PC-9 (cell line): ENCODE data around the gene NDUFB11. TPM values are rescaled to one million over a fixed set of nuclear protein-coding genes. Genes with fewer than 3 reads are reported as not detected.

ENCODE experiments used
- BruUV-seq: library from RNA; stranded (reverse); fragments of 400-500 nt; replicated peaks from 2 replicates; lab custom pipeline; 2021; lab: Mats Ljungman, UMichigan
- CTCF ChIA-PET: fragments of 300-600 bp; sonication (Branson Sonifier 250); formaldehyde crosslinking; loops from one replicate; lab custom pipeline; 2022; ENCODE audit warnings: antibody characterized with exemption; lab: Charles Lee
- POLR2A ChIA-PET: fragments of 300-600 bp; sonication (Branson Sonifier 250); formaldehyde crosslinking; loops from one replicate; lab custom pipeline; 2022; ENCODE audit warnings: antibody characterized with exemption; ENCODE audit not compliant: unreplicated experiment; lab: Charles Lee
- DNase-seq, 2 experiments: peaks; one replicate each; pipeline versions ENCODE4 v3.0.0 to v3.0.0-alpha.2; 2015 to 2022; ENCODE audit warnings: mixed read lengths in 1 of 2
- H2AFZ ChIP-seq: fragments of 200-600 bp; sonication (generic); 2 replicates; pipeline ENCODE4 v1.8.1; 2017; ENCODE audit warnings: antibody characterized with exemption
- H3F3A ChIP-seq: fragments of 200-600 bp; sonication (generic); 2 replicates; pipeline ENCODE4 v1.8.1; 2017; ENCODE audit warnings: antibody characterized with exemption, mild to moderate bottlenecking, low read depth; ENCODE audit not compliant: insufficient read depth
- H3K27ac ChIP-seq: fragments of 200-600 bp; sonication (generic); 2 replicates; pipeline ENCODE4 v1.6.1; 2016; ENCODE audit warnings: mixed run types
- H3K27me3 ChIP-seq: fragments of 200-600 bp; sonication (generic); 2 replicates; pipeline ENCODE4 v1.6.1; 2016; ENCODE audit warnings: low read depth, mixed run types; ENCODE audit not compliant: insufficient read depth
- H3K36me3 ChIP-seq: fragments of 200-600 bp; sonication (generic); 2 replicates; pipeline ENCODE4 v1.6.1; 2016; ENCODE audit warnings: low read depth, mixed run types
- H3K4me1 ChIP-seq: fragments of 200-600 bp; sonication (generic); replicated peaks from 2 replicates; pipeline ENCODE4 v1.6.1; 2016; ENCODE audit warnings: mixed run types; ENCODE audit not compliant: insufficient read depth
- H3K4me2 ChIP-seq: fragments of 200-600 bp; sonication (generic); 2 replicates; pipeline ENCODE4 v1.6.1; 2017; ENCODE audit warnings: mixed run types
- H3K4me3 ChIP-seq: fragments of 200-600 bp; sonication (generic); 2 replicates; pipeline ENCODE4 v1.6.1; 2016; ENCODE audit warnings: mixed run types
- H3K79me2 ChIP-seq: fragments of 200-600 bp; sonication (generic); 2 replicates; pipeline ENCODE4 v1.6.1; 2017; ENCODE audit warnings: low read depth, mixed run types
- H3K9me2 ChIP-seq: fragments of 200-600 bp; sonication (generic); 2 replicates; pipeline ENCODE4 v1.8.1; 2017; ENCODE audit warnings: mild to moderate bottlenecking; ENCODE audit not compliant: insufficient read depth
- H3K9me3 ChIP-seq: fragments of 200-600 bp; sonication (generic); 2 replicates; pipeline ENCODE4 v1.8.1; 2016; ENCODE audit warnings: low read depth; ENCODE audit not compliant: insufficient read depth
- H4K20me1 ChIP-seq: fragments of 200-600 bp; sonication (generic); 2 replicates; pipeline ENCODE4 v1.8.1; 2017; ENCODE audit not compliant: insufficient read depth
- CTCF ChIP-seq: fragments of 200-600 bp; sonication (generic); conservative IDR thresholded peaks from 2 replicates; pipeline ENCODE4 v1.6.1; 2017; ENCODE audit warnings: mixed run types, antibody characterized with exemption, mild to moderate bottlenecking, moderate library complexity
- EZH2 ChIP-seq: fragments of 200-600 bp; sonication (generic); IDR thresholded peaks from 2 replicates; pipeline ENCODE4 v1.8.0; 2017; ENCODE audit warnings: antibody characterized with exemption, low read depth
- intact Hi-C: fragments of 100-400 bp; cut with micrococcal nuclease; formaldehyde crosslinking; loops from one replicate; pipeline ENCODE4 v1.10.0; 2022; ENCODE audit not compliant: unreplicated experiment
- total RNA-seq: library from RNA; stranded (reverse); gene quantifications from 2 replicates; pipeline ENCODE4 v1.2.3, GENCODE V29; 2021

NDUFB11 gene
- total RNA-seq, 1 experiment from 2014 or later, result 58.2 TPM

GRCh38 chrX:47162927-47163583 is 18.6 kb upstream of the NDUFB11 start:
- Histone ChIP-seq H3K4me1 (no peaks in the 10 kb centered on the region), H2AFZ (no peak overlapping the region), H3K36me3 (no peaks in the 10 kb centered on the region), H3F3A (no peaks in the 10 kb centered on the region), H4K20me1 (no peaks in the 10 kb centered on the region), H3K9me3 (no peaks in the 10 kb centered on the region), H3K4me3 (no peak overlapping the region), H3K79me2 (no peaks in the 10 kb centered on the region), H3K9me2 (no peaks in the 10 kb centered on the region), H3K4me2 (no peak overlapping the region), H3K27ac (no peak overlapping the region), H3K27me3 (no peaks in the 10 kb centered on the region)
- POLR2A ChIA-PET, result no interaction called here
- TF ChIP-seq CTCF, result no peak
- no peak for TF ChIP-seq EZH2
- intact Hi-C loops, result no loop called here
- DNase-seq, result no peak
- no TSS peak for BruUV-seq
- CTCF ChIA-PET, result no interaction called here

DNA sequence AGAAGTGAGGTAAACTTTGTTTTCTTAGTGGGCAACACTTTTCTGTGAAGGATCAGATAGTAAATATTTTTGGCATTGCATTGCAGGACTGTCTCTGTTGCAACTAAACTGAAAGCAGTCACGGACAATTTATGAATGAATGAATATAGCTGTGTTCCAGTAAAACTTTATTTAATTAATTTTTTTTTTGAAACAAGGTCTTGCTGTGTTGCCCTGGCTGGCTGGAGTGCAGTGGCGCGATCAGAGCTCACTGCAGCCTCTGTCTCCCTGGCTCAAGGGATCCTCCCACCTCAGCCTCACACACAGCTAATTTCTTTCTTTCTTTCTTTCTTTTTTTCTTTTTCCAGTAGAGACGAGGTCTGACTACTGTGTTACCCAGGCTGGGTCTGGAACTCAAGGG is 16.3 kb upstream of the NDUFB11 start:
- ChIA-PET CTCF (no interaction called here), POLR2A (no interaction called here)
- Histone ChIP-seq H3K9me2 (no peaks in the 10 kb centered on the region), H3K4me2 (no peak overlapping the region), H3K36me3 (no peaks in the 10 kb centered on the region), H4K20me1 (no peaks in the 10 kb centered on the region), H3K9me3 (no peaks in the 10 kb centered on the region), H3K27ac (no peak overlapping the region), H3K27me3 (no peaks in the 10 kb centered on the region), H3K4me1 (no peaks in the 10 kb centered on the region), H3K79me2 (no peaks in the 10 kb centered on the region), H3F3A (no peaks in the 10 kb centered on the region), H2AFZ (no peak overlapping the region), H3K4me3 (no peak overlapping the region)
- TF ChIP-seq EZH2 (no peak), CTCF (no peak)
- intact Hi-C loops, result no loop called here
- DNase-seq, result no peak
- BruUV-seq, result no TSS peak

GRCh38 chrX:47158781-47159180 is 14.3 kb upstream of the NDUFB11 start:
- POLR2A ChIA-PET, result no interaction called here
- intact Hi-C loops, result no loop called here
- no peak for DNase-seq
- Histone ChIP-seq H2AFZ (no peak overlapping the region), H3K4me1 (no peaks in the 10 kb centered on the region), H3K79me2 (no peaks in the 10 kb centered on the region), H4K20me1 (no peaks in the 10 kb centered on the region), H3K9me3 (no peaks in the 10 kb centered on the region), H3F3A (no peaks in the 10 kb centered on the region), H3K36me3 (no peaks in the 10 kb centered on the region), H3K4me2 (no peak overlapping the region), H3K9me2 (no peaks in the 10 kb centered on the region), H3K27me3 (no peaks in the 10 kb centered on the region), H3K27ac (no peak overlapping the region), H3K4me3 (no peak overlapping the region)
- no peak for TF ChIP-seq EZH2
- TF ChIP-seq CTCF, result no peak
- CTCF ChIA-PET, result no interaction called here
- BruUV-seq, result no TSS peak
